Activated CD4-positive, alpha-beta T cell treated with anti-CD3 and anti-CD28 coated beads, Interleukin-2, amount 10 ng/mL, durations not matched to agents 24 days and 14 days (primary cell): ENCODE results near the gene NBAS. TPM values are rescaled to one million over a fixed set of nuclear protein-coding genes. Genes with fewer than 3 reads are reported as not detected.
"Not testable (repeated sequence)": the region's sequence is repeated elsewhere in the genome, so short reads cannot be mapped to it uniquely, and the experiment has no call there.

Experiments
- DNase-seq: peaks from one replicate; pipeline ENCODE4 v3.0.0; 2022
- H3K27ac Mint-ChIP-seq: one replicate; pipeline ENCODE4 v1.8.0; 2022; ENCODE audit warnings: mild to moderate bottlenecking, mixed read lengths
- H3K27me3 Mint-ChIP-seq: one replicate; pipeline ENCODE4 v1.8.0; 2022; ENCODE audit warnings: mixed read lengths
- H3K36me3 Mint-ChIP-seq: one replicate; pipeline ENCODE4 v1.8.0; 2022; ENCODE audit warnings: low read depth, mild to moderate bottlenecking, mixed read lengths
- H3K4me1 Mint-ChIP-seq: one replicate; pipeline ENCODE4 v1.8.0; 2021; ENCODE audit warnings: mixed read lengths
- H3K4me3 Mint-ChIP-seq: one replicate; pipeline ENCODE4 v1.8.0; 2022; ENCODE audit warnings: mild to moderate bottlenecking, moderate library complexity, mixed read lengths
- H3K9me3 Mint-ChIP-seq: one replicate; pipeline ENCODE4 v1.8.0; 2021; ENCODE audit warnings: mixed read lengths
- intact Hi-C: fragments of 100-400 bp; cut with micrococcal nuclease; formaldehyde crosslinking; loops from one replicate; pipeline ENCODE4 v1.15.1; 2023
- total RNA-seq: library from RNA; stranded (reverse); gene quantifications from 2 replicates; pipeline ENCODE4 v1.2.3, GENCODE V29; 2022

NBAS gene
- total RNA-seq, 1 donor from 2014 or later, result 38.5 TPM

- no peak overlapping the region for H3K4me3 Mint-ChIP-seq
- DNase-seq, result no peak
- H3K4me1 Mint-ChIP-seq, result no peaks in the 10 kb centered on the region
- H3K36me3 Mint-ChIP-seq, result peaks cover 37% of the 10 kb centered on the region
- intact Hi-C loops, result no loop called here
- H3K27me3 Mint-ChIP-seq, result no peaks in the 10 kb centered on the region
- no peak overlapping the region for H3K27ac Mint-ChIP-seq
- H3K9me3 Mint-ChIP-seq, result no peaks in the 10 kb centered on the region
These were observed 213.1 kb downstream of the NBAS start for GRCh38 chr2:15348045-15348444.

- Mint-ChIP-seq H3K9me3 (no peaks in the 10 kb centered on the region), H3K4me1 (no peaks in the 10 kb centered on the region), H3K27ac (no peak overlapping the region), H3K4me3 (no peak overlapping the region), H3K27me3 (no peaks in the 10 kb centered on the region), H3K36me3 (peaks cover 31% of the 10 kb centered on the region)
- DNase-seq, result no peak
- intact Hi-C loops, result no loop called here
These were observed 214.5 kb downstream of the NBAS start for GRCh38 chr2:15346624-15347023.

- H3K27me3 Mint-ChIP-seq, result no peaks in the 10 kb centered on the region
- H3K27ac Mint-ChIP-seq, result no peak overlapping the region
- H3K9me3 Mint-ChIP-seq, result peaks cover 4% of the 10 kb centered on the region
- H3K4me3 Mint-ChIP-seq, result no peak overlapping the region
- intact Hi-C loops, result no loop called here
- no peak for DNase-seq
- peaks cover 5% of the 10 kb centered on the region for H3K4me1 Mint-ChIP-seq
- H3K36me3 Mint-ChIP-seq, result peaks cover 20% of the 10 kb centered on the region
These were observed 223.0 kb downstream of the NBAS start for GRCh38 chr2:15337996-15338666.

- Mint-ChIP-seq H3K27me3 (no peaks in the 10 kb centered on the region), H3K4me1 (peaks cover 5% of the 10 kb centered on the region), H3K4me3 (no peak overlapping the region), H3K36me3 (peaks cover 17% of the 10 kb centered on the region), H3K27ac (no peak overlapping the region), H3K9me3 (peaks cover 4% of the 10 kb centered on the region)
- intact Hi-C loops, result no loop called here
- DNase-seq, result no peak
These were observed 226.3 kb downstream of the NBAS start for GRCh38 chr2:15334644-15335326.

- Mint-ChIP-seq H3K9me3 (no peaks in the 10 kb centered on the region), H3K36me3 (peaks cover 9% of the 10 kb centered on the region), H3K4me3 (no peak overlapping the region), H3K27ac (no peak overlapping the region), H3K27me3 (no peaks in the 10 kb centered on the region), H3K4me1 (peaks cover 2% of the 10 kb centered on the region)
- intact Hi-C loops, result no loop called here
- DNase-seq, result no peak
These were observed 229.3 kb downstream of the NBAS start for GRCh38 chr2:15331787-15332186.

- Mint-ChIP-seq H3K27ac (no peak overlapping the region), H3K36me3 (peaks cover 33% of the 10 kb centered on the region), H3K27me3 (no peaks in the 10 kb centered on the region), H3K4me3 (no peak overlapping the region), H3K4me1 (peaks cover 6% of the 10 kb centered on the region), H3K9me3 (peaks cover 3% of the 10 kb centered on the region)
- DNase-seq, result no peak
- intact Hi-C loops, result no loop called here
These were observed 235.8 kb downstream of the NBAS start for GRCh38 chr2:15325296-15325695.

GRCh38 chr2:15323227-15323626 lies 237.9 kb downstream of the NBAS start:
- intact Hi-C loops, result no loop called here
- H3K4me3 Mint-ChIP-seq, result no peak overlapping the region
- peaks cover 6% of the 10 kb centered on the region for H3K4me1 Mint-ChIP-seq
- H3K9me3 Mint-ChIP-seq, result peaks cover 19% of the 10 kb centered on the region
- H3K36me3 Mint-ChIP-seq, result peaks cover 52% of the 10 kb centered on the region
- no peak overlapping the region for H3K27ac Mint-ChIP-seq
- no peak for DNase-seq
- H3K27me3 Mint-ChIP-seq, result no peaks in the 10 kb centered on the region

- H3K27me3 Mint-ChIP-seq, intact Hi-C loops, DNase-seq, H3K4me3 Mint-ChIP-seq, H3K27ac Mint-ChIP-seq: not testable (repeated sequence)
- Mint-ChIP-seq H3K9me3 (peaks cover 26% of the 10 kb centered on the region), H3K4me1 (peaks cover 14% of the 10 kb centered on the region), H3K36me3 (peaks cover 66% of the 10 kb centered on the region)
These were observed 239.7 kb downstream of the NBAS start for GRCh38 chr2:15321481-15321880.

GRCh38 chr2:15316370-15316814 lies 244.7 kb downstream of the NBAS start:
- Mint-ChIP-seq H3K4me3 (no peak overlapping the region), H3K27me3 (no peaks in the 10 kb centered on the region), H3K4me1 (peaks cover 45% of the 10 kb centered on the region), H3K9me3 (peaks cover 26% of the 10 kb centered on the region), H3K36me3 (peaks cover 61% of the 10 kb centered on the region), H3K27ac (peak overlapping the region; percentile 18)
- intact Hi-C loops, result no loop called here
- peak; percentile 77 for DNase-seq

GRCh38 chr2:15315411-15315810 lies 245.7 kb downstream of the NBAS start:
- DNase-seq, result no peak
- no peaks in the 10 kb centered on the region for H3K27me3 Mint-ChIP-seq
- H3K27ac Mint-ChIP-seq, result no peak overlapping the region
- intact Hi-C loops, result no loop called here
- no peak overlapping the region for H3K4me3 Mint-ChIP-seq
- peaks cover 55% of the 10 kb centered on the region for H3K36me3 Mint-ChIP-seq
- H3K9me3 Mint-ChIP-seq, result peaks cover 24% of the 10 kb centered on the region
- peaks cover 52% of the 10 kb centered on the region for H3K4me1 Mint-ChIP-seq

GRCh38 chr2:15313657-15314056 lies 247.5 kb downstream of the NBAS start:
- Mint-ChIP-seq H3K27me3 (no peaks in the 10 kb centered on the region), H3K9me3 (peaks cover 7% of the 10 kb centered on the region), H3K36me3 (peaks cover 45% of the 10 kb centered on the region), H3K4me1 (peaks cover 61% of the 10 kb centered on the region), H3K27ac (no peak overlapping the region), H3K4me3 (no peak overlapping the region)
- intact Hi-C loops, result no loop called here
- peak; percentile 59 for DNase-seq

- peak overlapping the region; percentile 47 for H3K4me3 Mint-ChIP-seq
- no peak for DNase-seq
- intact Hi-C loops, result loop anchor here (2.0 kb wide), 1 partner anchor 135 kb away; no protein-coding TSS in a partner anchor
- H3K36me3 Mint-ChIP-seq, result peaks cover 36% of the 10 kb centered on the region
- H3K4me1 Mint-ChIP-seq, result peaks cover 57% of the 10 kb centered on the region
- peak overlapping the region; percentile 59 for H3K27ac Mint-ChIP-seq
- no peaks in the 10 kb centered on the region for H3K9me3 Mint-ChIP-seq
- H3K27me3 Mint-ChIP-seq, result no peaks in the 10 kb centered on the region
These were observed 249.2 kb downstream of the NBAS start for GRCh38 chr2:15311926-15312325.

- Mint-ChIP-seq H3K4me3 (peak overlapping the region; percentile 47), H3K9me3 (no peaks in the 10 kb centered on the region), H3K27ac (peak overlapping the region; percentile 59), H3K4me1 (peaks cover 52% of the 10 kb centered on the region), H3K27me3 (no peaks in the 10 kb centered on the region), H3K36me3 (peaks cover 35% of the 10 kb centered on the region)
- DNase-seq, result no peak
- intact Hi-C loops, result loop anchor here (2.0 kb wide), 1 partner anchor 135 kb away; no protein-coding TSS in a partner anchor
These were observed 249.8 kb downstream of the NBAS start for GRCh38 chr2:15311201-15311907.

- Mint-ChIP-seq H3K36me3 (peaks cover 47% of the 10 kb centered on the region), H3K27ac (no peak overlapping the region), H3K4me3 (no peak overlapping the region), H3K4me1 (peaks cover 34% of the 10 kb centered on the region), H3K9me3 (no peaks in the 10 kb centered on the region), H3K27me3 (no peaks in the 10 kb centered on the region)
- no peak for DNase-seq
- intact Hi-C loops, result no loop called here
These were observed 253.6 kb downstream of the NBAS start for GRCh38 chr2:15307526-15307925.
